Lower leg skin (tissue), 3 donors: ENCODE results near the gene GSK3B.

ENCODE experiments used
- POLR2A ChIP-seq, 2 donors: fragments of 450-650 bp; IDR thresholded peaks; one replicate each; pipeline ENCODE4 v1.6.1; 2016 to 2017; ENCODE audit warnings: antibody characterized with exemption in 2 of 2, mild to moderate bottlenecking in 1 of 2, moderate library complexity in 1 of 2
- TF ChIP-seq, protein P1 (sequence below), 3 donors: fragments of 450-650 bp; IDR thresholded peaks; one replicate each; pipeline ENCODE4 v1.5.1; 2016; ENCODE audit warnings: antibody characterized with exemption in 3 of 3, mild to moderate bottlenecking in 3 of 3, moderate library complexity in 2 of 3

DNA sequence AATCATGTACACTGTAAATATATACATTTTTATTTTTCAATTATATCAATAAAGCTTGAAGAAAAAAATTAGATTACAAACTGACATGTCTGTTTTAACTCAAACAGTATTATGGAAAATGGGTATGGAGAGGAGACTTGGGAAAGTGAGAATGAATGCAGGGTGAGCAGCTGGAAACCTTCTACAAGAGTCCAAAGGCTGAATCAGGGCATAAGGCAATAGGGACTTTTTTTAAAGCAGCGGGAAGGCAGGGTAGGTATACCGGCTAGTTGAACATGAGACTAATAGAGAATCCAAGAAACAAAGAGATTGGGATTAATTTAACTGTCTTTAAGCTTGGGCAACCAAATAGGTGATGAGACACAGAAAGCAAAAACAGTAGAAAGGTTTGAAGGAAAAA lies 167.1 kb downstream of the GSK3B start:
- TF ChIP-seq, protein P1, sequence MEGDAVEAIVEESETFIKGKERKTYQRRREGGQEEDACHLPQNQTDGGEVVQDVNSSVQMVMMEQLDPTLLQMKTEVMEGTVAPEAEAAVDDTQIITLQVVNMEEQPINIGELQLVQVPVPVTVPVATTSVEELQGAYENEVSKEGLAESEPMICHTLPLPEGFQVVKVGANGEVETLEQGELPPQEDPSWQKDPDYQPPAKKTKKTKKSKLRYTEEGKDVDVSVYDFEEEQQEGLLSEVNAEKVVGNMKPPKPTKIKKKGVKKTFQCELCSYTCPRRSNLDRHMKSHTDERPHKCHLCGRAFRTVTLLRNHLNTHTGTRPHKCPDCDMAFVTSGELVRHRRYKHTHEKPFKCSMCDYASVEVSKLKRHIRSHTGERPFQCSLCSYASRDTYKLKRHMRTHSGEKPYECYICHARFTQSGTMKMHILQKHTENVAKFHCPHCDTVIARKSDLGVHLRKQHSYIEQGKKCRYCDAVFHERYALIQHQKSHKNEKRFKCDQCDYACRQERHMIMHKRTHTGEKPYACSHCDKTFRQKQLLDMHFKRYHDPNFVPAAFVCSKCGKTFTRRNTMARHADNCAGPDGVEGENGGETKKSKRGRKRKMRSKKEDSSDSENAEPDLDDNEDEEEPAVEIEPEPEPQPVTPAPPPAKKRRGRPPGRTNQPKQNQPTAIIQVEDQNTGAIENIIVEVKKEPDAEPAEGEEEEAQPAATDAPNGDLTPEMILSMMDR (IDR thresholded peaks at IDR 0.05), result no peak
- TF ChIP-seq POLR2A (IDR thresholded peaks at IDR 0.05), result no peak
